Stimulated activated CD8-positive, alpha-beta memory T cell treated with anti-CD3 and anti-CD28 coated beads, Interleukin-15, amount 100 ng/mL, for 4 hours (primary cell): Measurements from ENCODE around the gene MEIS1.

ENCODE experiments used
- DNase-seq, 2 donors: peaks; one replicate each; pipeline ENCODE4 v3.0.0-alpha.2; 2020; ENCODE audit warnings: low read depth in 2 of 2

The MEIS1 gene

DNA sequence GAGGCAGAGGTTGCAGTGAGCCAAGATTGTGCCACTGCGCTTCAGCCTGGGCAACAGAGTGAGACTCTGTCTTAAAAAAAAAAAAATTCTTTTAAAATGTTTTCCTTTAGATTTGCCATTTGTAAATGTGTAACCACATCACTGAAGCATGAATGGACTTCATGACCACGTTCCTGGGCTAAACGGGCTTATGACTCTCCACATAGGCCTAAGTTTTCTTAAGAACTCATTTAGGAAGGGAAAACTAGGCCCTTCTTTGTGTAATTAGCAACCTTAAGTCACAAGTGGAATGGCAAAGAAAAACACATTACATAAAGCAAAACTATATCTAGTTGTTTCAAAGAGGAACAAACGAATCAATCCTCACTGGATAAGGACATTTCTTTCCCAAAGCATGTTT lies 99.5 kb downstream of the MEIS1 start:
- no peak for DNase-seq

GRCh38 chr2:66535574-66536289 lies 100.8 kb downstream of the MEIS1 start:
- no peak for DNase-seq

- no peak for DNase-seq
Observed at GRCh38 chr2:66536290-66536673, 101.4 kb downstream of the MEIS1 start.

- DNase-seq: no peak
Observed at GRCh38 chr2:66536997-66537396, 102.1 kb downstream of the MEIS1 start.

GRCh38 chr2:66538291-66538690 lies 103.4 kb downstream of the MEIS1 start:
- no peak for DNase-seq

DNA sequence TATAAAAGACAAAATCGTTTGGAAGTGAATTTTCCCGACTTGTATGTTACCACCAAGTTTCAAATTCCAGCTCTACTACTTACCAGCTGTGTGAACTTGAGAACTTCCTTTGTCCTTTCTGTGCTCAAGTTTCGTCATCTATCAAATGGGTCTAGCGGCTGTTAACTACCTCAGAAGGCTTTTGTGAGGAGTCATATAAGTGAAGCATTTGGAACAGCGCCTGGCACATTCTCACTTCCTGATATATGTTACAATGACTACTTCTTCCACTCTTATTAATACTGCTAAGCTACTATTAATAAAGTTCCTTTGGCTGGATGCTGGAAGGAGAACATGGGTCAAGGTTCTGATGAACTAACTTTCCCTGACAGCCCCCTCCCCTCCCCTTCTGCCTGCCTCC lies 104.5 kb downstream of the MEIS1 start:
- no peak for DNase-seq

DNA sequence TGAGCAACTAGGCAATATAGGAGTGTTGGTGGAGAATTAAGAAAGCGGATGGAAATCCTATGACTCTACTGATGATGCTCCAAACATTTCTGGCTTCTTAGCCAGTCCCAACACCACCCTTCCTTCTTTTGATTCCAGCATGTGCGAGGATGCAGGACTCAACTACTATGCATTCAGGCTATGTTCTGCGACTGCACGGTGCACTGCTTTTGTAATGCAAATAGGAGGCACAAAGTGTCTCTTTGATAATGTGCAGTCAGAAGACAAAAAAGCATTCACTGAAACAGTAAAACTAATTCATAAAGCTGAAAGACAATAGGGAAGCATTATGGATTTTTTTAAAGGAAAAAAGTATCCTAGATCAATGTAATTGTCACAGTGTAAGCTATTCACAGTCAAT lies 106.7 kb downstream of the MEIS1 start:
- DNase-seq: no peak

- no peak for DNase-seq
Observed at GRCh38 chr2:66543257-66543767, 108.4 kb downstream of the MEIS1 start.

GRCh38 chr2:66544258-66544657 lies 109.3 kb downstream of the MEIS1 start:
- no peak for DNase-seq

DNA sequence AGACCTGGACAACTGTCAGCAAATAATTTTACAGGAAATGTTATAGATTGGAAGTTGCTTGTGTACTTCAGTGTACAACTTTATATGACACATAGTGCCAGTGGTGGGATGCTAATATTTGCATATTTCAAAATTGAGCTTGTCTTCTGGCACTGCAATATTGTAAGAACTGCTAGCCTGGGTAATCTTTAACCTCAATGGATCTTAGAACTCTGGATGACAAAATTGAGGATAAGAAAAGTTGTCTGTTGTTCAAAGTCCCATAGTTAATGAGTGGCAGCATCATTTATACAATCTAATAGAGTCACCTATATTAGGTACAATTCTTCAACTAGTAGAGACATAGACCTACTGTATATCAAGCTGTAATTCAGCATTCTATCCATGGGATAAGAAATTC lies 110.3 kb downstream of the MEIS1 start:
- no peak for DNase-seq

DNA sequence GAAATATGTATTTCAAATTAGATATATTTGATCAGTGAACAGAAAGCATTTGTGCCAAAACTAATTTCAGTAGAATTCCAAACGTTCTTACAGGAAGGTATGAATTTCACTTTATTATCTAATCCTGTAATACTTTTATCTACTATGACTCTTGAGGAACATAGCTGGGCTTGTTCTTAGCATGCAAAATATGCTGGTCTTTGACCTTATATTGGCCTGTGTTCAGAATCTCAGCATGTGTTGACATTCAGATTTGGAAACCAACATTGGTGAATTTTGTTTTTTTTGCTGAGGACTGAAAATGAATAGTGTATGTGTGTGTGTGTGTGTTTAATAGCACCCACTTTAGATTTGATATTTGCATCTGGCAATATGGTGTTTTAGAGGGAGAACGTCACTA lies 112.2 kb downstream of the MEIS1 start:
- no peak for DNase-seq

- DNase-seq: no peak
Observed at GRCh38 chr2:66547887-66548286, 113.0 kb downstream of the MEIS1 start.

- DNase-seq: no peak
Observed at GRCh38 chr2:66548422-66548821, 113.5 kb downstream of the MEIS1 start.

DNA sequence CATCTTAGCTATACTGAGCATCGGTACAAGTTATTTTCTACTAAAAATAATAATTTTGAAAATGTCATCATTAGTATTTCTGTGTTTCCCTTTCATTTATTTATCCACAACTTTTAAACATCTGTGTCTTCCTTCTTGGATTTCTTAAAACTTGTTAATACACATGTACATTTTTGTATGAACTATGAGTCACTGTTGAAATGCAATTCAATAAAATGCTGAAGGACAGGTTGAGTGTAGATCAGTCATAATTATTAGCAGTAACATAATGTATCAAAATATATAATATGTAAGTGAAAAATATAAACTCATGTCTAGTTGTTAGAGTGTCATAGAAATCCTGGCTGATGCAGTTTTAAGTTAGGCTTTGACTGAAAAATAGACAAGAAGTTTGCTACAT lies 115.9 kb downstream of the MEIS1 start:
- DNase-seq: no peak

GRCh38 chr2:66553370-66553769 lies 118.4 kb downstream of the MEIS1 start:
- no peak for DNase-seq

- DNase-seq: no peak
Observed at GRCh38 chr2:66555091-66555490, 120.2 kb downstream of the MEIS1 start.

GRCh38 chr2:66555501-66556324 lies 120.8 kb downstream of the MEIS1 start:
- no peak for DNase-seq

- no peak for DNase-seq
Observed at GRCh38 chr2:66559672-66560071, 124.7 kb downstream of the MEIS1 start.

- DNase-seq: no peak
Observed at GRCh38 chr2:66560683-66561082, 125.8 kb downstream of the MEIS1 start.

- DNase-seq: no peak
Observed at GRCh38 chr2:66561645-66562303, 126.8 kb downstream of the MEIS1 start.

DNA sequence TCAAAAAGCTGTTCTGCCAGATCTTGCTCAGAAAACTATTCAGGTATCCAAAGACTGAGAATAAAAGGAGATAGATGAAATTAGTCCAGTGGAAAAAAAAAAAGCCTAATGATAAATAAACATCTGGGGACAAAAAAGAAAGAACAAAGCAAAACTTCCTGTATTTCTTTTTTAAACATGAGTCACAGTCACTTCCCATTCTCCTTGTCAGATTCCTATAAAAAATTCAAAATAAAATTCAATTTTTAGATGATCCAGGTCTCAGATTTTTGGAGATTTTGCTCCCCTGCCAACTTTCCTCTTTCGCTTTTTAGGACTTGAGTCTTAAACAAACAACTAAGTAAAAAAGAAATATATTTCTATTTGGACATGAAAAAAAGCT lies 127.4 kb downstream of the MEIS1 start:
- no peak for DNase-seq

- no peak for DNase-seq
Observed at GRCh38 chr2:66563473-66563872, 128.5 kb downstream of the MEIS1 start.

DNA sequence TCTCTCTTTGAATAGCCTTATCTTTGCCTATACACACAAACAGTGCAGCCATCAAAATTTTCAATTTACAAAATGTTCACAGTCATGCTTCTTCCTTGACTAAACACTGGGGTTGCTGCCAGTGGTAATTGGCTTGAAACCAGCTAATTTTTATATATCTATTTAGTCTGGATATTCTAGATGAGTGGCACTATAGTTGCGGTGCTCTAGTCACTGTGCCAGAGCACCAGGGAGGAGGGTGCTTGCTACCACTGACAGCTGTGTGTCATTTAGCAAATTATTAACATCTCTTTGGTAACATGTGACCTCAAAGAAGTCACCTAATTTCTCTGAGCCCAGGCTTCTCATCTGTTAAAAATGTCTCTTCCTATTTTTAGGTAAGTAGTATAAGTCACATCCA lies 130.4 kb downstream of the MEIS1 start:
- DNase-seq: no peak
